HUDEP-2 (cell line): Measurements from ENCODE around the gene HIPK2.
"Not testable (repeated sequence)": the region's sequence is repeated elsewhere in the genome, so short reads cannot be mapped to it uniquely, and the experiment has no call there.

Experiments
- DNase-seq, 76 experiments: peaks; one replicate each; lab custom pipeline; 2025; ENCODE audit not compliant: unreplicated experiment in 76 of 76; lab: John Stamatoyannopoulos, UW

Gene HIPK2

GRCh38 chr7:139557857-139558581, 219.8 kb downstream of the HIPK2 start:
- no peak for DNase-seq

- not testable (repeated sequence) for DNase-seq
Measured at GRCh38 chr7:139553991-139554700, 223.7 kb downstream of the HIPK2 start.

GRCh38 chr7:139548302-139549028, 229.3 kb downstream of the HIPK2 start:
- DNase-seq = no peak

GRCh38 chr7:139544645-139545044, 233.2 kb downstream of the HIPK2 start:
- no peak for DNase-seq

GRCh38 chr7:139543801-139544603, 233.8 kb downstream of the HIPK2 start:
- peak in 6 of 76 experiments; percentile 2 to 16 (median 4) for DNase-seq

GRCh38 chr7:139542308-139543151, 235.3 kb downstream of the HIPK2 start:
- DNase-seq = no peak

- no peak for DNase-seq
Measured at GRCh38 chr7:139541600-139542307, 236.0 kb downstream of the HIPK2 start.

GRCh38 chr7:139540203-139540602, 237.6 kb downstream of the HIPK2 start:
- DNase-seq = no peak

GRCh38 chr7:139538881-139539635, 238.7 kb downstream of the HIPK2 start:
- DNase-seq = no peak

- DNase-seq = no peak
Measured at GRCh38 chr7:139536152-139536551, 241.6 kb downstream of the HIPK2 start.

- no peak for DNase-seq
Measured at GRCh38 chr7:139534966-139535651, 242.7 kb downstream of the HIPK2 start.

- DNase-seq = no peak
Measured at GRCh38 chr7:139534096-139534495, 243.7 kb downstream of the HIPK2 start.

- no peak for DNase-seq
Measured at GRCh38 chr7:139532636-139533155, 245.1 kb downstream of the HIPK2 start.

GRCh38 chr7:139531094-139531493, 246.7 kb downstream of the HIPK2 start:
- DNase-seq = no peak

GRCh38 chr7:139526578-139527544, 250.9 kb downstream of the HIPK2 start:
- no peak for DNase-seq

GRCh38 chr7:139525750-139526149, 252.0 kb downstream of the HIPK2 start:
- no peak for DNase-seq

GRCh38 chr7:139525239-139525638, 252.6 kb downstream of the HIPK2 start:
- no peak for DNase-seq
